ENCODE measurements around the gene APOL5. TPM values are rescaled to one million over a fixed set of nuclear protein-coding genes. Genes with fewer than 3 reads are reported as not detected.
A peak's percentile ranks its signal among the peaks of the same experiment; 100 is the strongest.

APOL5 gene
- total and polyA plus RNA-seq, 2 experiments from 2014 or later = not detected

GRCh38 chr22:35752006-35752862, 34.6 kb downstream of the APOL5 start:
- no peak for TF ChIP-seq EZH2 (IDR thresholded peaks at IDR 0.05; ENCODE audit: insufficient read depth, poor library complexity, severe bottlenecking)
- no peak for TF ChIP-seq EZH2phosphoT487 (IDR thresholded peaks at IDR 0.05; ENCODE audit: insufficient read depth, low read depth)
- DNase-seq = no peak
- Histone ChIP-seq H3K4me3 (no peak overlapping the region), H3F3A (ENCODE audit: insufficient read depth) (peaks cover 32% of the 10 kb centered on the region), H3K4me2 (ENCODE audit: unreplicated experiment) (no peak overlapping the region), H3K27ac (no peak overlapping the region), H3K9me2 (ENCODE audit: insufficient read depth) (no peaks in the 10 kb centered on the region), H3K27me3 (replicated peaks; ENCODE audit: insufficient read depth) (no peaks in the 10 kb centered on the region), H2AFZ (no peak overlapping the region), H3K4me1 (ENCODE audit: insufficient read depth) (peaks cover 11% of the 10 kb centered on the region), H4K20me1 (ENCODE audit: insufficient read depth) (no peaks in the 10 kb centered on the region), H3K9me3 (ENCODE audit: low read depth) (no peaks in the 10 kb centered on the region), H3K79me2 (ENCODE audit: insufficient read depth) (peaks cover 52% of the 10 kb centered on the region), H3K9ac (0 out of 2 replicates have a peak overlapping the region, but pooled peaks have one; percentile 12), H3K36me3 (ENCODE audit: low read depth) (peaks cover 31% of the 10 kb centered on the region)
- in situ Hi-C loops (cut with MboI) = no loop called here
- 64 to 72% methylated on average over 5 of the region's 5 CpGs for WGBS, 2 experiments (ENCODE audit: low coverage in 1 of 2, low lambda C conversion rate in 2 of 2, missing lambda C conversion rate in 2 of 2)

- Histone ChIP-seq H3K9ac (0 out of 2 replicates have a peak overlapping the region, but pooled peaks have one; percentile 12), H3K9me2 (ENCODE audit: insufficient read depth) (no peaks in the 10 kb centered on the region), H3K9me3 (ENCODE audit: low read depth) (no peaks in the 10 kb centered on the region), H3F3A (ENCODE audit: insufficient read depth) (peaks cover 32% of the 10 kb centered on the region), H3K27me3 (replicated peaks; ENCODE audit: insufficient read depth) (no peaks in the 10 kb centered on the region), H3K79me2 (ENCODE audit: insufficient read depth) (peaks cover 54% of the 10 kb centered on the region), H3K4me2 (ENCODE audit: unreplicated experiment) (no peak overlapping the region), H3K4me1 (ENCODE audit: insufficient read depth) (peaks cover 5% of the 10 kb centered on the region), H2AFZ (no peak overlapping the region), H4K20me1 (ENCODE audit: insufficient read depth) (no peaks in the 10 kb centered on the region), H3K4me3 (no peak overlapping the region), H3K36me3 (ENCODE audit: low read depth) (peaks cover 37% of the 10 kb centered on the region), H3K27ac (no peak overlapping the region)
- TF ChIP-seq EZH2phosphoT487 (IDR thresholded peaks at IDR 0.05; ENCODE audit: insufficient read depth, low read depth) = no peak
- TF ChIP-seq EZH2 (IDR thresholded peaks at IDR 0.05; ENCODE audit: insufficient read depth, poor library complexity, severe bottlenecking) = no peak
- peak; percentile 21 for DNase-seq
- in situ Hi-C loops (cut with MboI) = no loop called here
- WGBS, 2 experiments (ENCODE audit: low coverage in 1 of 2, low lambda C conversion rate in 2 of 2, missing lambda C conversion rate in 2 of 2) = 64 to 74% methylated on average over 3 of the region's 3 CpGs
Measured at GRCh38 chr22:35752863-35753189, 35.2 kb downstream of the APOL5 start.

DNA sequence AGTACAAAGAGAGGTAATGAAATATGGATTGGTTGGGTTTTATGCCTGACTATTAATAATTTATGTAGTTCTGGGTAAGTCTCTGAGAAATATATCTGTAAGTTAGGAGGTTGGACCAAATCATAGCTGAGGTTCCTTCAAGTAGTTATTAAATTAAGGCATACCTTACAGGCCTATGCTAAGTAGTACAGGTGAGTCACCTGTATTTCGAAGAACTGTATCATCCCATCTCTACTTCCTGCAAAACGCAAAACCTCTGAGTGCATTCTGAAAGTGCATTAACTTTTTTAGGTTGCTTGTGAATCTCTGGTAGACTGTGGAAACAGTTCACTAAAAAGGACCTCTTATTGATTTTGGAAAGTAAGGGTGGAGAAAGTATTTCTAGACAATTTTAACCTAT, 37.1 kb downstream of the APOL5 start:
- H3K79me2 ChIP-seq (ENCODE audit: insufficient read depth) = peaks cover 48% of the 10 kb centered on the region
- TF ChIP-seq EZH2 (IDR thresholded peaks at IDR 0.05; ENCODE audit: insufficient read depth, poor library complexity, severe bottlenecking) (no peak), EZH2phosphoT487 (IDR thresholded peaks at IDR 0.05; ENCODE audit: insufficient read depth, low read depth) (no peak)
- no peak overlapping the region for H3K27ac ChIP-seq
- peaks cover 48% of the 10 kb centered on the region for H3K36me3 ChIP-seq (ENCODE audit: low read depth)
- H3K4me3 ChIP-seq = no peak overlapping the region
- H3K9me2 ChIP-seq (ENCODE audit: insufficient read depth) = no peaks in the 10 kb centered on the region
- no peaks in the 10 kb centered on the region for H3K4me1 ChIP-seq (ENCODE audit: insufficient read depth)
- DNase-seq = no peak
- no peaks in the 10 kb centered on the region for H3K9me3 ChIP-seq (ENCODE audit: low read depth)
- in situ Hi-C loops (cut with MboI) = no loop called here
- WGBS, 2 experiments (ENCODE audit: low coverage in 1 of 2, low lambda C conversion rate in 2 of 2, missing lambda C conversion rate in 2 of 2) = 95 to 100% methylated on average over 2 of the region's 2 CpGs
- H4K20me1 ChIP-seq (ENCODE audit: insufficient read depth) = no peaks in the 10 kb centered on the region
- H3K9ac ChIP-seq = no peak overlapping the region
- H3K4me2 ChIP-seq (ENCODE audit: unreplicated experiment) = no peak overlapping the region
- H3F3A ChIP-seq (ENCODE audit: insufficient read depth) = peaks cover 30% of the 10 kb centered on the region; the same call in 1 of the 2 replicates
- H2AFZ ChIP-seq = no peak overlapping the region
- H3K27me3 ChIP-seq (replicated peaks; ENCODE audit: insufficient read depth) = no peaks in the 10 kb centered on the region

DNA sequence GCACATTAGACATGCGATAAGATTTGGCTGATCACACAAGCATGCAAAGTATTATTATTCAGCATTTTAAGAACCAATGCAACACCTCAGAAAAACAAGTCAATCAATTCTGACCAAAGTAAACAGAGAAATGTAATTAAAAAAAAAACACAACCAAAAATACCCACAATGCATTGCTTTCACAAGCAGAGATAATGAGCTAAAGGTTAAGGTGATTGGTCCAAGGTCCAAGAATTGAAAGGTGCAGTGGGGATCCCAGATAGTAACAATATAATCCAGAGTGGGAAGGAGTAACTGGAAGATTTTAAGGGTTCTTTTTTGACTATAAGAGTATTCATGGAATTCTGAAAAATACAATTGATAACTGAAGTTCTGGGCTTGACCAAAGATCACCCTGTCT, 39.0 kb downstream of the APOL5 start:
- 100% methylated on average over 1 of the region's 1 CpG for WGBS, 2 experiments (ENCODE audit: low coverage in 1 of 2, low lambda C conversion rate in 2 of 2, missing lambda C conversion rate in 2 of 2)
- in situ Hi-C loops (cut with MboI) = no loop called here
- TF ChIP-seq EZH2phosphoT487 (IDR thresholded peaks at IDR 0.05; ENCODE audit: insufficient read depth, low read depth) (no peak), EZH2 (IDR thresholded peaks at IDR 0.05; ENCODE audit: insufficient read depth, poor library complexity, severe bottlenecking) (no peak)

More for the DNA sequence above, 39.0 kb downstream of the APOL5 start:
- H3K4me2 ChIP-seq (ENCODE audit: unreplicated experiment) = no peak overlapping the region
- H3F3A ChIP-seq (ENCODE audit: insufficient read depth) = peaks cover 24% of the 10 kb centered on the region; the same call in 1 of the 2 replicates
- H3K9me3 ChIP-seq (ENCODE audit: low read depth) = no peaks in the 10 kb centered on the region
- no peak for DNase-seq
- H3K36me3 ChIP-seq (ENCODE audit: low read depth) = peaks cover 61% of the 10 kb centered on the region
- no peaks in the 10 kb centered on the region for H3K9me2 ChIP-seq (ENCODE audit: insufficient read depth)
- H2AFZ ChIP-seq = no peak overlapping the region
- no peak overlapping the region for H3K4me3 ChIP-seq
- no peaks in the 10 kb centered on the region for H4K20me1 ChIP-seq (ENCODE audit: insufficient read depth)
- no peak overlapping the region for H3K9ac ChIP-seq
- peaks cover 48% of the 10 kb centered on the region for H3K79me2 ChIP-seq (ENCODE audit: insufficient read depth)
- no peaks in the 10 kb centered on the region for H3K4me1 ChIP-seq (ENCODE audit: insufficient read depth)
- no peak overlapping the region for H3K27ac ChIP-seq
- no peaks in the 10 kb centered on the region for H3K27me3 ChIP-seq (replicated peaks; ENCODE audit: insufficient read depth)

All from GM23248 (cell line).